ENCODE results near the gene RNF141. TPM values are rescaled to one million over a fixed set of nuclear protein-coding genes. Genes with fewer than 3 reads are reported as not detected.

Gene RNF141
- total RNA-seq, 1 donor from 2014 or later = 49.3 TPM

GRCh38 chr11:10480026-10480425 lies 61.0 kb downstream of the RNF141 start:
- H3K4me3 ChIP-seq = no peak overlapping the region
- TF ChIP-seq EZH2phosphoT487 (IDR thresholded peaks at IDR 0.05) = no peak
- no peak for TF ChIP-seq CTCF (IDR thresholded peaks at IDR 0.05)
- TF ChIP-seq EZH2 (IDR thresholded peaks at IDR 0.05) = no peak
- no peak overlapping the region for H3K27ac Mint-ChIP-seq
- no peaks in the 10 kb centered on the region for H3F3A ChIP-seq (ENCODE audit: low read depth)
- H3K9ac ChIP-seq = no peak overlapping the region
- no peaks in the 10 kb centered on the region for H3K36me3 ChIP-seq
- H4K20me1 ChIP-seq (ENCODE audit: low read depth) = no peaks in the 10 kb centered on the region
- no peaks in the 10 kb centered on the region for H3K36me3 Mint-ChIP-seq
- no peaks in the 10 kb centered on the region for H3K79me2 ChIP-seq (ENCODE audit: low read depth)
- H3K4me1 ChIP-seq = no peaks in the 10 kb centered on the region
- no peak overlapping the region for H3K4me3 Mint-ChIP-seq
- H3K9me3 ChIP-seq (ENCODE audit: low read depth) = no peaks in the 10 kb centered on the region
- no peaks in the 10 kb centered on the region for H3K9me3 Mint-ChIP-seq
- no peak overlapping the region for H3K4me2 ChIP-seq
- no peaks in the 10 kb centered on the region for H3K27me3 ChIP-seq
- no peak overlapping the region for H3K27ac ChIP-seq
- no peak for DNase-seq (ENCODE audit: low spot score)
- peaks cover 12% of the 10 kb centered on the region for H3K4me1 Mint-ChIP-seq
- peaks cover 7% of the 10 kb centered on the region for H3K27me3 Mint-ChIP-seq (ENCODE audit: insufficient read depth, low read depth)
- H2AFZ ChIP-seq (replicated peaks) = no peak overlapping the region

- TF ChIP-seq EZH2phosphoT487 (IDR thresholded peaks at IDR 0.05) = no peak
- no peak for TF ChIP-seq CTCF (IDR thresholded peaks at IDR 0.05)
- TF ChIP-seq EZH2 (IDR thresholded peaks at IDR 0.05) = no peak
- Histone ChIP-seq H3K27ac (no peak overlapping the region), H2AFZ (replicated peaks) (no peak overlapping the region), H3F3A (ENCODE audit: low read depth) (no peaks in the 10 kb centered on the region), H3K36me3 (no peaks in the 10 kb centered on the region), H3K27me3 (no peaks in the 10 kb centered on the region), H3K4me2 (no peak overlapping the region), H3K4me3 (no peak overlapping the region), H3K79me2 (ENCODE audit: low read depth) (no peaks in the 10 kb centered on the region), H4K20me1 (ENCODE audit: low read depth) (no peaks in the 10 kb centered on the region), H3K9ac (no peak overlapping the region), H3K9me3 (ENCODE audit: low read depth) (no peaks in the 10 kb centered on the region), H3K4me1 (no peaks in the 10 kb centered on the region)
- DNase-seq (ENCODE audit: low spot score) = no peak
- Mint-ChIP-seq H3K9me3 (no peaks in the 10 kb centered on the region), H3K27ac (peak overlapping the region; percentile 16), H3K27me3 (ENCODE audit: insufficient read depth, low read depth) (peaks cover 7% of the 10 kb centered on the region), H3K4me3 (no peak overlapping the region), H3K36me3 (no peaks in the 10 kb centered on the region), H3K4me1 (peaks cover 12% of the 10 kb centered on the region)
Measured at GRCh38 chr11:10478574-10479550, 62.1 kb downstream of the RNF141 start.

DNA sequence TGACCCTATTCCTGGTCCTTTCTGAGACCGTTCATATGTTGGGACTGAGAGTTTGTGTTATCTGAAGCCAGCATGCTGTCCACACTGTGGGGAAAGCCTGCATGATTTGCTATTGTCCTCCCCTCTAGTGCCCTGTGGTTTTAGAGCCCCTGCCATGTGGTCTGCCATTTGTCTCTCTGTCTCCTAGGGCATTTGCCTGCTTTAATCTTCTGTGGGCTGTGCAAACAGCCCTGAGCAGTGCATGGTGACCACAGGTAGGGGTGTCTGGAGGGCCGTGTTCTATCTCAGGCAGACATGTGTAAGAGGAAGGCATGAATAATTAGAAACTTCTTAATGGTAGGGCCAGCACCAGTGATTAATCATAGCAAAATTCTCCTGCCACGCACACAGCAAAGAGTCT lies 62.9 kb downstream of the RNF141 start:
- Histone ChIP-seq H2AFZ (replicated peaks) (no peak overlapping the region), H3K9ac (no peak overlapping the region), H3K79me2 (ENCODE audit: low read depth) (no peaks in the 10 kb centered on the region), H3K4me1 (no peaks in the 10 kb centered on the region), H3K36me3 (no peaks in the 10 kb centered on the region), H3F3A (ENCODE audit: low read depth) (no peaks in the 10 kb centered on the region), H3K27me3 (no peaks in the 10 kb centered on the region), H3K27ac (no peak overlapping the region), H3K4me3 (no peak overlapping the region), H3K4me2 (no peak overlapping the region), H3K9me3 (ENCODE audit: low read depth) (no peaks in the 10 kb centered on the region), H4K20me1 (ENCODE audit: low read depth) (no peaks in the 10 kb centered on the region)
- TF ChIP-seq EZH2 (IDR thresholded peaks at IDR 0.05) (no peak), CTCF (IDR thresholded peaks at IDR 0.05) (no peak), EZH2phosphoT487 (IDR thresholded peaks at IDR 0.05) (no peak)
- peaks cover 12% of the 10 kb centered on the region for H3K4me1 Mint-ChIP-seq
- no peak overlapping the region for H3K4me3 Mint-ChIP-seq
- no peak for DNase-seq (ENCODE audit: low spot score)
- peaks cover 7% of the 10 kb centered on the region for H3K27me3 Mint-ChIP-seq (ENCODE audit: insufficient read depth, low read depth)
- H3K36me3 Mint-ChIP-seq = no peaks in the 10 kb centered on the region
- no peaks in the 10 kb centered on the region for H3K9me3 Mint-ChIP-seq
- peak overlapping the region; percentile 81 for H3K27ac Mint-ChIP-seq

Measured in neural progenitor cell (in vitro differentiated cells).